IPS DF 6.9 (cell line): ENCODE measurements around the gene SLC27A5.
A peak's percentile ranks its signal among the peaks of the same experiment; 100 is the strongest.

Source experiments
- DNase-seq: peaks from one replicate; pipeline ENCODE4 v3.0.0-alpha.2; 2013; ENCODE audit warnings: low read depth, low spot score
- H3K27ac ChIP-seq: one replicate; pipeline ENCODE4 v1.5.1; 2013; ENCODE audit warnings: low read length, control low read depth
- H3K27me3 ChIP-seq: 2 replicates; pipeline ENCODE4 v1.6.1; 2013; ENCODE audit warnings: mild to moderate bottlenecking, low read length; ENCODE audit not compliant: control insufficient read depth, insufficient read depth
- H3K36me3 ChIP-seq: 2 replicates; pipeline ENCODE4 v1.6.1; 2013; ENCODE audit warnings: low read length; ENCODE audit not compliant: control insufficient read depth, insufficient read depth
- H3K4me1 ChIP-seq: 2 replicates; pipeline ENCODE4 v1.6.1; 2013; ENCODE audit warnings: low read length; ENCODE audit not compliant: control insufficient read depth, insufficient read depth
- H3K4me3 ChIP-seq: 2 replicates; pipeline ENCODE4 v1.5.1; 2013; ENCODE audit warnings: mild to moderate bottlenecking, low read length
- H3K9me3 ChIP-seq: 2 replicates; pipeline ENCODE4 v1.6.1; 2013; ENCODE audit warnings: low read length, inconsistent platforms; ENCODE audit not compliant: control insufficient read depth, insufficient read depth
- WGBS: extraction: QIAGEN DNeasy Blood & Tissue Kit; methylation state at CpG from one replicate; pipeline ENCODE4 v1.1.7; 2013; ENCODE audit warnings: mixed read lengths, missing lambda C conversion rate; ENCODE audit not compliant: insufficient read length, insufficient coverage; 5-methylcytosine and 5-hydroxymethylcytosine counted together

Gene SLC27A5

GRCh38 chr19:58483776-58484175 lies 28.0 kb downstream of the SLC27A5 start:
- no peaks in the 10 kb centered on the region for H3K36me3 ChIP-seq
- H3K4me3 ChIP-seq, result no peak overlapping the region
- H3K9me3 ChIP-seq, result no peaks in the 10 kb centered on the region
- H3K27me3 ChIP-seq, result no peaks in the 10 kb centered on the region
- no CpG with 5 or more reads among the region's 2 CpGs for WGBS
- H3K4me1 ChIP-seq, result no peaks in the 10 kb centered on the region
- no peak for DNase-seq
- H3K27ac ChIP-seq, result no peak overlapping the region

GRCh38 chr19:58482372-58482771 lies 29.4 kb downstream of the SLC27A5 start:
- DNase-seq, result no peak
- no peak overlapping the region for H3K4me3 ChIP-seq
- no peaks in the 10 kb centered on the region for H3K9me3 ChIP-seq
- WGBS, result no CpG with 5 or more reads among the region's 7 CpGs
- no peaks in the 10 kb centered on the region for H3K27me3 ChIP-seq
- no peaks in the 10 kb centered on the region for H3K36me3 ChIP-seq
- no peak overlapping the region for H3K27ac ChIP-seq
- no peaks in the 10 kb centered on the region for H3K4me1 ChIP-seq

GRCh38 chr19:58480831-58481230 lies 31.0 kb downstream of the SLC27A5 start:
- DNase-seq, result no peak
- H3K36me3 ChIP-seq, result no peaks in the 10 kb centered on the region
- no CpG with 5 or more reads among the region's 2 CpGs for WGBS
- no peak overlapping the region for H3K27ac ChIP-seq
- no peak overlapping the region for H3K4me3 ChIP-seq
- no peaks in the 10 kb centered on the region for H3K9me3 ChIP-seq
- H3K27me3 ChIP-seq, result no peaks in the 10 kb centered on the region
- H3K4me1 ChIP-seq, result peaks cover 3% of the 10 kb centered on the region; the same call in 1 of the 2 replicates

- no peak for DNase-seq
- Histone ChIP-seq H3K36me3 (no peaks in the 10 kb centered on the region), H3K27ac (no peak overlapping the region), H3K4me3 (no peak overlapping the region), H3K27me3 (no peaks in the 10 kb centered on the region), H3K9me3 (no peaks in the 10 kb centered on the region), H3K4me1 (peaks cover 3% of the 10 kb centered on the region; the same call in 1 of the 2 replicates)
- WGBS, result no CpG with 5 or more reads among the region's 20 CpGs
Observed at GRCh38 chr19:58480481-58480830, 31.3 kb downstream of the SLC27A5 start.

- no peaks in the 10 kb centered on the region for H3K27me3 ChIP-seq
- H3K36me3 ChIP-seq, result no peaks in the 10 kb centered on the region
- peaks cover 3% of the 10 kb centered on the region; the same call in 1 of the 2 replicates for H3K4me1 ChIP-seq
- no peaks in the 10 kb centered on the region for H3K9me3 ChIP-seq
- WGBS, result no CpG with 5 or more reads among the region's 28 CpGs
- DNase-seq, result no peak
- no peak overlapping the region for H3K27ac ChIP-seq
- no peak overlapping the region for H3K4me3 ChIP-seq
Observed at GRCh38 chr19:58479736-58480480, 31.9 kb downstream of the SLC27A5 start.

GRCh38 chr19:58479303-58479702 lies 32.5 kb downstream of the SLC27A5 start:
- Histone ChIP-seq H3K27me3 (no peaks in the 10 kb centered on the region), H3K4me1 (peaks cover 3% of the 10 kb centered on the region; the same call in 1 of the 2 replicates), H3K27ac (no peak overlapping the region), H3K36me3 (no peaks in the 10 kb centered on the region), H3K4me3 (no peak overlapping the region), H3K9me3 (no peaks in the 10 kb centered on the region)
- DNase-seq, result no peak
- no CpG with 5 or more reads among the region's 7 CpGs for WGBS

- H3K27ac ChIP-seq, result no peak overlapping the region
- H3K36me3 ChIP-seq, result no peaks in the 10 kb centered on the region
- peaks cover 3% of the 10 kb centered on the region; the same call in 1 of the 2 replicates for H3K4me1 ChIP-seq
- no peak overlapping the region for H3K4me3 ChIP-seq
- no CpG with 5 or more reads among the region's 1 CpG for WGBS
- no peak for DNase-seq
- H3K9me3 ChIP-seq, result no peaks in the 10 kb centered on the region
- H3K27me3 ChIP-seq, result no peaks in the 10 kb centered on the region
Observed at GRCh38 chr19:58477871-58478270, 33.9 kb downstream of the SLC27A5 start.

GRCh38 chr19:58477130-58477529 lies 34.7 kb downstream of the SLC27A5 start:
- no peaks in the 10 kb centered on the region for H3K9me3 ChIP-seq
- no peaks in the 10 kb centered on the region for H3K27me3 ChIP-seq
- no peak for DNase-seq
- H3K27ac ChIP-seq, result no peak overlapping the region
- H3K4me1 ChIP-seq, result peaks cover 3% of the 10 kb centered on the region; the same call in 1 of the 2 replicates
- WGBS, result no CpG with 5 or more reads among the region's 15 CpGs
- H3K4me3 ChIP-seq, result no peak overlapping the region
- 0 out of 2 replicates have a peak, but pooled peaks cover under 1% of the 10 kb centered on the region for H3K36me3 ChIP-seq

- Histone ChIP-seq H3K4me3 (peak overlapping the region; percentile 53; the same call in 1 of the 2 replicates), H3K27me3 (no peaks in the 10 kb centered on the region), H3K9me3 (no peaks in the 10 kb centered on the region), H3K36me3 (peaks cover 6% of the 10 kb centered on the region), H3K4me1 (peaks cover 3% of the 10 kb centered on the region; the same call in 1 of the 2 replicates), H3K27ac (no peak overlapping the region)
- no peak for DNase-seq
- WGBS, result no CpG with 5 or more reads among the region's 27 CpGs
Observed at GRCh38 chr19:58476498-58477015, 35.2 kb downstream of the SLC27A5 start.

- WGBS, result no CpG with 5 or more reads among the region's 64 CpGs
- peak; percentile 91 for DNase-seq
- Histone ChIP-seq H3K27me3 (no peaks in the 10 kb centered on the region), H3K9me3 (no peaks in the 10 kb centered on the region), H3K36me3 (peaks cover 7% of the 10 kb centered on the region), H3K27ac (no peak within 1 kb of the TSS), H3K4me3 (peak within 1 kb of the TSS; percentile 53; the same call in 1 of the 2 replicates), H3K4me1 (peaks cover 3% of the 10 kb centered on the region; the same call in 1 of the 2 replicates)
Observed at GRCh38 chr19:58475714-58476497, 35.9 kb downstream of the SLC27A5 start, which contains the start of gene ZNF446. TSS of gene ZNF446 (plus strand) at chr19:58476352. CDS start at chr19:58477219, 867 bp downstream.
